AG09319 (cell line): ENCODE measurements around the gene GSC.
A peak's percentile ranks its signal among the peaks of the same experiment; 100 is the strongest.
"Not testable (repeated sequence)": the region's sequence is repeated elsewhere in the genome, so short reads cannot be mapped to it uniquely, and the experiment has no call there.

ENCODE experiments used
- DNase-seq: peaks from one replicate; pipeline ENCODE4 v3.0.0-alpha.2; 2010; ENCODE audit warnings: low read depth; ENCODE audit errors: extremely low read depth
- CTCF ChIP-seq: IDR thresholded peaks from 2 replicates; pipeline ENCODE4 v1.5.1; 2011; ENCODE audit warnings: low read depth, mild to moderate bottlenecking, inconsistent platforms, low read length, moderate library complexity

The GSC gene

GRCh38 chr14:94769391-94770250 is at the start of gene GSC:
GSC (minus strand) TSS chr14:94770113; CDS start chr14:94770015, 98 bp downstream.
- TF ChIP-seq CTCF = no peak
- DNase-seq = peak; percentile 43

GRCh38 chr14:94819531-94819930 is 49.6 kb upstream of the GSC start:
- no peak for TF ChIP-seq CTCF
- DNase-seq = no peak

GRCh38 chr14:94816113-94816512 is 46.2 kb upstream of the GSC start:
- TF ChIP-seq CTCF = peak; percentile 22
- no peak for DNase-seq

- peak; percentile 3 for DNase-seq
- no peak for TF ChIP-seq CTCF
Measured at GRCh38 chr14:94805680-94806288, 35.9 kb upstream of the GSC start.

- no peak for DNase-seq
- TF ChIP-seq CTCF = no peak
Measured at GRCh38 chr14:94801225-94801624, 31.3 kb upstream of the GSC start.

GRCh38 chr14:94800764-94801163 is 30.9 kb upstream of the GSC start:
- DNase-seq = not testable (repeated sequence)

- no peak for TF ChIP-seq CTCF
- no peak for DNase-seq
Measured at GRCh38 chr14:94797887-94798286, 28.0 kb upstream of the GSC start.
